ENCODE measurements around the gene SUMO2. TPM values are rescaled to one million over a fixed set of nuclear protein-coding genes. Genes with fewer than 3 reads are reported as not detected.

SUMO2 gene
- total RNA-seq, 3 donors from 2014 or later = 218 to 304 (median 254) TPM

DNA sequence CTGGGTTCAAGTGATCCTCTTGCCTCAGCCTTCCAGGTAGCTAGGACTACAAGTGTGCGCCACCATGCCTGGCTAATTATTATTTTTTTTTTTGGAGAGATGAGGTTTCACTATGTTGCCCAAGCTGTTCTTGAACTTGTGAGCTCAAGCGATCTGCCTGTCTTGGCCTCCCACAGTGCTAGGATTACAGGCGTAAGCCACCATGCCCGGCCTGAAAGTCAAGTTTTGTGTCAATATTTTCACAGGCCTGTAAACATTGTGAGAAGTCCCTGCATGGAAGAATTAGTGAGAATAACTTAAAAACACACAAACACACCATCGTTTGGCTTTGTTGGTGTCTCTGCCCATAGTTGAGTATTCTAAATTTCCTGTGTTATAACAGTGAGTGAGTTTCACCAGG, 45.0 kb upstream of the SUMO2 start:
- no peak overlapping the region for H3K4me3 ChIP-seq
- ATAC-seq = no peak
- DNase-seq = no peak
- H3K4me1 ChIP-seq (ENCODE audit: low read depth) = peaks cover 10% of the 10 kb centered on the region
- H3K9me3 ChIP-seq = no peaks in the 10 kb centered on the region
- no peaks in the 10 kb centered on the region for H3K36me3 ChIP-seq (ENCODE audit: low read depth)
- TF ChIP-seq, protein P1, sequence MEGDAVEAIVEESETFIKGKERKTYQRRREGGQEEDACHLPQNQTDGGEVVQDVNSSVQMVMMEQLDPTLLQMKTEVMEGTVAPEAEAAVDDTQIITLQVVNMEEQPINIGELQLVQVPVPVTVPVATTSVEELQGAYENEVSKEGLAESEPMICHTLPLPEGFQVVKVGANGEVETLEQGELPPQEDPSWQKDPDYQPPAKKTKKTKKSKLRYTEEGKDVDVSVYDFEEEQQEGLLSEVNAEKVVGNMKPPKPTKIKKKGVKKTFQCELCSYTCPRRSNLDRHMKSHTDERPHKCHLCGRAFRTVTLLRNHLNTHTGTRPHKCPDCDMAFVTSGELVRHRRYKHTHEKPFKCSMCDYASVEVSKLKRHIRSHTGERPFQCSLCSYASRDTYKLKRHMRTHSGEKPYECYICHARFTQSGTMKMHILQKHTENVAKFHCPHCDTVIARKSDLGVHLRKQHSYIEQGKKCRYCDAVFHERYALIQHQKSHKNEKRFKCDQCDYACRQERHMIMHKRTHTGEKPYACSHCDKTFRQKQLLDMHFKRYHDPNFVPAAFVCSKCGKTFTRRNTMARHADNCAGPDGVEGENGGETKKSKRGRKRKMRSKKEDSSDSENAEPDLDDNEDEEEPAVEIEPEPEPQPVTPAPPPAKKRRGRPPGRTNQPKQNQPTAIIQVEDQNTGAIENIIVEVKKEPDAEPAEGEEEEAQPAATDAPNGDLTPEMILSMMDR (IDR thresholded peaks at IDR 0.05) = no peak
- intact Hi-C loops (cut with DNase I, micrococcal nuclease) = no loop called here

DNA sequence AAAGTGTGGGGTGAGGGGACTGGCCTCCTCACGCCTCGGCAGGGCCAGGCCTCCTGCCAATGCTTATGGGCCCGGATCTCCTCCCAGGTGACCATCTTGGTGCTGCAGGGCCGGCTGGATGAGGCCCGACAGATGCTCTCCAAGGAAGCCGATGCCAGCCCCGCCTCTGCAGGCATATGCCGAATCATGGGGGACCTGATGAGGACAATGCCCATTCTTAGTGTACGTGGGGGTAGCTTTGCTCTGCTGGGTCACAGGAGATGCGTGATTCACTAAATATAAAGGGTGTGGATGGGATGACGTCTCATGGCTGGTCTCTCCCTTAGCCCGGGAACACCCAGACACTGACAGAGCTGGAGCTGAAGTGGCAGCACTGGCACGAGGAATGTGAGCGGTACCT, 42.3 kb upstream of the SUMO2 start:
- TF ChIP-seq, protein P1 (IDR thresholded peaks at IDR 0.05) = no peak
- DNase-seq = no peak
- H3K36me3 ChIP-seq (ENCODE audit: low read depth) = no peaks in the 10 kb centered on the region
- intact Hi-C loops (cut with DNase I, micrococcal nuclease) = no loop called here
- no peak overlapping the region for H3K4me3 ChIP-seq
- no peak for ATAC-seq
- H3K4me1 ChIP-seq (ENCODE audit: low read depth) = peaks cover 10% of the 10 kb centered on the region
- H3K9me3 ChIP-seq = no peaks in the 10 kb centered on the region

DNA sequence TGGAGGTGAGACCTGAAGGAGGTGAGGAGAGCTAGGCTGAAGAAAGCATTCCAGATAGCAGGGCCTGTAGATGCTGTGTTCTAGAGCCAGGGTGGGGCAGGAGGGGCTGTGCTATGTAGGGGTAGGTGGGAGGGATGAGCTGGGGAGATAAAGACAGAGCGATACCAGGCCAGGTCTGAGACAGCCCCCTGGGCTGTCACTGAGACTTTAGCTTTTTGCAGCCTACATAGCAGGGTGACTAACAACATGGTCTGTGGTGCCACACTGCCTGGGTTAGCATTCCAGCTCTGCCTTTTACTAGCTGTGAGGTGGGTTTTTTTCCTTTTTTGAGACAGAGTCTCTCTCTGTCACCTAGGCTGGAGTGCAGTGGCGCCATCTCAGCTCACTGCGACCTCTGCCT, 37.1 kb upstream of the SUMO2 start:
- peaks cover 10% of the 10 kb centered on the region for H3K36me3 ChIP-seq (ENCODE audit: low read depth)
- intact Hi-C loops (cut with DNase I, micrococcal nuclease) = no loop called here
- ATAC-seq = no peak

DNA sequence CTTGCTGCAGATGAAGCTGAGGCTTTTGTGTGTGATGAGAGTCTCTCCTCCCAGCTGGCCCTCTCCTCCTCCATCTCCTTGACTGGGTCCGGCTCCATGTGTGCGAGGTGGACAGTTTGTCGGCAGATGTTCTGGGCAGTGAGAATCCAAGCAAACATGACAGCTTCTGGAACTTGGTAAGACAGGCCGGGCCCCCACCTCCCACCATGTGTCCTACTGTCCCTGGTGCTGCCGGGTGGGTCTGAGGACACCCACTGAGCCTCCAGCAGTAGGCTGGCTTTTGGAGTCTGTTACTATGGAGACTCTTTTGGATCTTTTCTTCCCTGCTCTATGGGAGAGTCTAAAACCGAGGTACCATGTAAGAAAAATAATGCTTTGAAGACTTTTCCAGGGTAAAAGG, 35.4 kb upstream of the SUMO2 start:
- intact Hi-C loops (cut with DNase I, micrococcal nuclease) = no loop called here
- TF ChIP-seq, protein P1 (IDR thresholded peaks at IDR 0.05) = no peak
- DNase-seq (no peak), ATAC-seq (no peak)
- Histone ChIP-seq H3K36me3 (ENCODE audit: low read depth) (peaks cover 13% of the 10 kb centered on the region), H3K4me1 (ENCODE audit: low read depth) (no peaks in the 10 kb centered on the region), H3K9me3 (no peaks in the 10 kb centered on the region), H3K4me3 (no peak overlapping the region)

More for the DNA sequence above, 37.1 kb upstream of the SUMO2 start:
- Histone ChIP-seq H3K9me3 (no peaks in the 10 kb centered on the region), H3K4me3 (no peak overlapping the region), H3K4me1 (ENCODE audit: low read depth) (no peaks in the 10 kb centered on the region)
- no peak for DNase-seq
- TF ChIP-seq, protein P1 (IDR thresholded peaks at IDR 0.05) = no peak

DNA sequence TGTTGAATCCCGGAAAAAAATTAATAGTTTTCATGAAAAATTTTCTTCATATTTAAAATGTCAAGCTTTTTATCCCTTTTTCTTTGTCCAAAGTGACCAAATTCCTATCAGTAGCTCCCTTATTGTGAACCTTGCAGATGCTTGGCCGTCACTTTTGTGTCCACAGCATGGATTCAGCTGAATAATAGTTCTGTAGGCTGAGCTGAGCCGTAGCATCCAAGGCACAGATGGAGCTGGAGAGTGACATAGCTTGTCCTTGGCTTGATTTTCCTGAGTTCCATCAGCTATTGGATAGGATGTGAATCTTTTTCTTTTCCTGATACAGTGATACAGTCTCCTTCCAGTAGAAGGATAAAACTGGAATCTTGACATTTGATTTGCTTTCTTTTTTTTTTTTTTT, 26.3 kb upstream of the SUMO2 start:
- H3K4me3 ChIP-seq = no peak overlapping the region
- H3K36me3 ChIP-seq (ENCODE audit: low read depth) = peaks cover 10% of the 10 kb centered on the region
- TF ChIP-seq, protein P1 (IDR thresholded peaks at IDR 0.05) = no peak
- DNase-seq = no peak
- ATAC-seq = no peak
- no peaks in the 10 kb centered on the region for H3K9me3 ChIP-seq
- intact Hi-C loops (cut with DNase I, micrococcal nuclease) = no loop called here
- H3K4me1 ChIP-seq (ENCODE audit: low read depth) = peaks cover 21% of the 10 kb centered on the region

DNA sequence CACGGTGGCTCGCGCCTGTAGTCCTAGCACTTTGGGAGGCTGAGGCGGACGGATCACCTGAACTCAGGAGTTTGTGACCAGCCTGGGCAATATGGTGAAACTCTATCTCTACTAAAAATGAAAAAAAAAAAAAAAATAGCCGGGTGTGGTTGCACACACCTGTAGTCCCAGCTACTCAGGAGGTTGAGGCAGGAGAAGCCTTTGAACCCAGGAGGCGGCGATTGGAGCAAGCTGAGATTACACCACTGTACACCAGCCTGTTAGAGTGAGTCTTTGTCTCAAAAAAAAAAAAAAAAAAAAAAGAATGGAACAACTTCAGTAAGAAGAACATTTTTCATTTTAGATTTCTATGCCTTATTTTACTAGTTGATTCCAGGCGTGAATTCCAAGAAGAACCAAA, 25.4 kb upstream of the SUMO2 start:
- Histone ChIP-seq H3K4me1 (ENCODE audit: low read depth) (peaks cover 21% of the 10 kb centered on the region), H3K36me3 (ENCODE audit: low read depth) (peaks cover 8% of the 10 kb centered on the region), H3K4me3 (no peak overlapping the region), H3K9me3 (no peaks in the 10 kb centered on the region)
- no peak for DNase-seq
- TF ChIP-seq, protein P1 (IDR thresholded peaks at IDR 0.05) = no peak
- intact Hi-C loops (cut with DNase I, micrococcal nuclease) = no loop called here
- no peak for ATAC-seq

All from mucosa of descending colon (tissue), 3 donors.